Stimulated activated CD8-positive, alpha-beta memory T cell treated with anti-CD3 and anti-CD28 coated beads, Interleukin-4, amount 100 ng/mL, for 24 hours (primary cell): ENCODE measurements around the gene ARID3B.

Experiments
- DNase-seq: peaks from one replicate; pipeline ENCODE4 v3.0.0-alpha.2; 2020; ENCODE audit warnings: low read depth

The ARID3B gene

DNA sequence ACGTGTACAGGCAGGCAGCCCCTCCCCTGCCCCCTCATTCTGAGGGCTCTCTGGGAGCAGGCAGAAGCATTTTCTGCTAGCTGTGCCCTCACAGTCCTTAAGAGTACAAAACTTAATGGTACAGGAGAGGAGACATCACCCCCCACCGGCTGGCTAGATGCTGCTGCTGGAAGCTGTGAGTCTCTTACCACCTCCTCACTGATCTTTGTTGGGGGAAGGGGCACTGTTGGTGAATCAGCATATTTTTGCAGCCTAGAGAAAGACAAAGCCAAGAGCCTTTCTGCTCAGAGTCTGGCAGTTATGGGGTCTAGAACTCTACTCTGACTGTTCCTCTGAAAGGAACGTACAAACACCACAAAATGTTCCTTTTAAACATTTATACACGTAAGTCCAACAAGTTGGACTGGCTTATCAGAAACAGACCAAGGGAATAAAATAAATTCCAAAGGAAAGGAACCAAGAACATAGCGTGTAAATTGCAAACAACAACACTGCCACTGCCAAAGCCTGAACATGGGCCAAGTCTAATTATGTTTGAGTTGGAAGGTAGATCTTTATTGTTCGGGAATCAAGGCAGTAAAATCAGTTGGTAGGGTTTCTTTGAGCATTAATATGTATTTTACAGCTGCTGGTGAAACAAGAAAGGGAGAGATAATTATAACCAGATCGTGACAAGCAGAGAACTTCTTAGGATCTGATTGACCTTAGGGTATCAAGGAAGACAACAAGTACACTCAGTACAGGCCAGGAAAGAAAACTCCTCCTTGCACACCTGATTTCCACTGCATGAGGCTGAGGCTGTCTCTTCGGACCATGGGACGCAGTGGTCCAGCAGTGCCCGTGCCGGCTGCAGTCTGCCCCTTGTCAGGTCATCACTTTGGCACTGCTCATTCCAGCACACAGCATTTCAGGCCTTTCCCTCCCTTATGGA lies 102.0 kb downstream of the ARID3B start:
- DNase-seq = no peak

DNA sequence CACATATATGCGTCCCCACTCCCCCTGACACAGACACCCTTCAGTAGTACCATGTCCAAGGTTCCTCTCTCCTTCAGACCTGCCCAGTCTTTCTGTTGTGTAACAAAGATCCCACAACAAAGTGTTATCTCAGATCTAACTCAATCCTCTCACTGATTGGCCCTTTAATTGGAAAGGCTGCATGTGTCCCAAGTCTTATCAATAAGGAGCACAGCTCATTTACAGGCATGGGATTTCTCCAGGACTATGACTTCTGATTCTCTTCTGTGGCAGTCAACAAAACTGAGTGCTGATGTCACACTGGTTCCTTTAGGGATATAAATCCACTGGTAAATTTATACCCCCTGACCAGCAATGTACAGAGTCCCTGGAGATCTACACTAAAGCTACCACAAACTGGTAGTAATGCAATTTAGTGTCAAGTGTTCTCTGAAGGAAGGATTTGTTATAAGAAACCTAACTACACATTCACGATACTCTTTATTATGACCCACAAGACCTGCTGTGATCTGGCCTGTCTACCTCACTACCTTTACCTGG lies 102.7 kb downstream of the ARID3B start:
- DNase-seq = no peak

DNA sequence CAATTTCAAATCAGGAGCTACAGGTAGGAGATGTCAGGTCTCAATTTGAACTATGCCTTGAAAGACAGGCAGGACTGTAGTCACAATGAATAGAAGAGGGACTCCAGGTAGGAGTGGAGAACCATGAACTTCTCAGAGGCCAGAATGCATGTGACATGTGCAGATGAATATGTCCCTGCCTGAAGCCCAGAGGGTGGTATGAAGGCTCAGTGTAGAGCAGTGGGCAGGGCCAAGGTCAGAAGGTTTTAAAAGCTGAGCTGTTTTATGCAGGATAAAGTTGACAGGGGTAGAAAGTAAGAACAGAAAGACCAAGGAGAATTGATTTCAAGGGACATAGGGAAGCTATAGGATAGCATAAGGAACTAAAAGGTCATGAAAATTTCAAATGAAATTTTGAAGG lies 105.5 kb downstream of the ARID3B start:
- DNase-seq = no peak
